Measurements from ENCODE around the gene AGBL3.

DNA sequence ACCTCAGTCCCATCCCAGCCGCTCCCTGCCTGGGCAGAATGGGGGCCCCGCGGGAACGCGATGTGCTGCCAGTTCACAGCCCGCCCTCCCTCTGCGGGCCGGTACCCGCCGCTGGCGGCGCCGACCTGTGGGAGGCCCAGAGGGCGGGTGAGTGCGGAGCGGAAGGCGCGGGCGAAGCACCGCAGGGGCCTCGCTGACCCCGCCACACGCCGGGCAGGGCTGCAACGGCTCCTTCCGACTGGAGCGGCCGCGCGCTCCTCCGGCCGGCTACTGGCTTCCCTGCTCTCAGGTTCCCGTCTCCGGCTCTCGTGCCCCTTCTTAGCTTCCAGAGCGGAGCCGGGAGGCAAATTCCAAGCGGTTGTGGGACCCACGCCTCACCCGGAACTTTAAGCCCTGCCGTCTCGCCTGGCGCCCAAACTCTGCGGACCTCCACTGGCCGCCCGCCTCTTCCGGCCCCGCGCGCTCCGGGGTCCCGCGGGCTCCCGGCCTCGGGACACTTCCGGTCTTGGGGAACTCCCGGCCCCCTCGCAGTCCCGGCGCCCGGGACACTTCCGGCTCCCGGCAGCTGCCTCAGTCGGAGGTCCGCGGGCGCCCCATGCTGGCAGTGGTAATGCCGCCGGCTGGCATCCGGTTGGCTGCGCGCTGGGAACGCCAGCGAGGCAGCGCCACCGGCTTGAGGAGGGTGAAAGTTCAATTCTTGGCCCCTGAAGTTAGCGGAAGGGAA is 184.1 kb downstream of the AGBL3 start, which contains the start of gene CYREN:
- no peak for TF ChIP-seq EZH2 (IDR thresholded peaks at IDR 0.05; ENCODE audit: insufficient read depth, low read length)
- TF ChIP-seq, protein P1, sequence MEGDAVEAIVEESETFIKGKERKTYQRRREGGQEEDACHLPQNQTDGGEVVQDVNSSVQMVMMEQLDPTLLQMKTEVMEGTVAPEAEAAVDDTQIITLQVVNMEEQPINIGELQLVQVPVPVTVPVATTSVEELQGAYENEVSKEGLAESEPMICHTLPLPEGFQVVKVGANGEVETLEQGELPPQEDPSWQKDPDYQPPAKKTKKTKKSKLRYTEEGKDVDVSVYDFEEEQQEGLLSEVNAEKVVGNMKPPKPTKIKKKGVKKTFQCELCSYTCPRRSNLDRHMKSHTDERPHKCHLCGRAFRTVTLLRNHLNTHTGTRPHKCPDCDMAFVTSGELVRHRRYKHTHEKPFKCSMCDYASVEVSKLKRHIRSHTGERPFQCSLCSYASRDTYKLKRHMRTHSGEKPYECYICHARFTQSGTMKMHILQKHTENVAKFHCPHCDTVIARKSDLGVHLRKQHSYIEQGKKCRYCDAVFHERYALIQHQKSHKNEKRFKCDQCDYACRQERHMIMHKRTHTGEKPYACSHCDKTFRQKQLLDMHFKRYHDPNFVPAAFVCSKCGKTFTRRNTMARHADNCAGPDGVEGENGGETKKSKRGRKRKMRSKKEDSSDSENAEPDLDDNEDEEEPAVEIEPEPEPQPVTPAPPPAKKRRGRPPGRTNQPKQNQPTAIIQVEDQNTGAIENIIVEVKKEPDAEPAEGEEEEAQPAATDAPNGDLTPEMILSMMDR (IDR thresholded peaks at IDR 0.05; ENCODE audit: insufficient read depth, low read depth, low read length): peak; percentile 23

Measured in astrocyte (in vitro differentiated cells and primary cell).